ENCODE data around the gene ZSCAN16. TPM values are rescaled to one million over a fixed set of nuclear protein-coding genes. Genes with fewer than 3 reads are reported as not detected.

The ZSCAN16 gene
- total and polyA plus RNA-seq, 2 of the 13 experiments (the other 11 are each of a cell fraction or from before 2014, with no cell fraction given): 5.7 to 12.7 TPM

GRCh38 chr6:28104392-28105244 is 19.8 kb upstream of the ZSCAN16 start (continued):
- TF ChIP-seq ZNF574 (CRISPR knock-in tag; IDR thresholded peaks at IDR 0.05) (peak; percentile 98), SATB2 (CRISPR knock-in tag; IDR thresholded peaks at IDR 0.05) (peak; percentile 86; the same call in 1 of the 2 replicates), ZNF704 (CRISPR knock-in tag; IDR thresholded peaks at IDR 0.05; ENCODE audit: borderline replicate concordance) (peak; percentile 93; the same call in 1 of the 2 replicates), SNAPC2 (CRISPR knock-in tag; IDR thresholded peaks at IDR 0.05) (no peak), ZFX (CRISPR knock-in tag; IDR thresholded peaks at IDR 0.05; ENCODE audit: low read depth) (peak; percentile 91), SALL1 (CRISPR knock-in tag; IDR thresholded peaks at IDR 0.05) (peak; percentile 92), ZNF333 (CRISPR knock-in tag; IDR thresholded peaks at IDR 0.05; ENCODE audit: borderline replicate concordance) (0 out of 2 replicates have a peak, but pooled peaks have one; percentile 90), SIX1 (CRISPR knock-in tag; IDR thresholded peaks at IDR 0.05; ENCODE audit: borderline replicate concordance) (no peak), ISX (CRISPR knock-in tag; conservative IDR thresholded peaks at IDR 0.05) (0 out of 2 replicates have a peak, but pooled peaks have one; percentile 46), PREB (CRISPR knock-in tag; IDR thresholded peaks at IDR 0.05) (no peak), MAZ (IDR thresholded peaks at IDR 0.05; ENCODE audit: borderline replicate concordance, low read depth, low read length) (no peak), MAZ (CRISPR knock-in tag; IDR thresholded peaks at IDR 0.05; ENCODE audit: low read depth) (peak; percentile 86), ZNF550 (CRISPR knock-in tag; IDR thresholded peaks at IDR 0.05; ENCODE audit: borderline replicate concordance) (0 out of 2 replicates have a peak, but pooled peaks have one; percentile 62), ZNF784 (CRISPR knock-in tag; IDR thresholded peaks at IDR 0.05; ENCODE audit: borderline replicate concordance) (peak; percentile 85; the same call in 1 of the 2 replicates), BATF2 (CRISPR knock-in tag; IDR thresholded peaks at IDR 0.05) (no peak), ZKSCAN5 (CRISPR knock-in tag; IDR thresholded peaks at IDR 0.05) (no peak), ZNF710 (CRISPR knock-in tag; IDR thresholded peaks at IDR 0.05; ENCODE audit: borderline replicate concordance) (peak; percentile 81; the same call in 1 of the 2 replicates), ZNF607 (CRISPR knock-in tag; IDR thresholded peaks at IDR 0.05; ENCODE audit: borderline replicate concordance) (peak; percentile 94), SOX5 (CRISPR knock-in tag; IDR thresholded peaks at IDR 0.05; ENCODE audit: borderline replicate concordance) (peak; percentile 34; the same call in 1 of the 2 replicates)
